H9 (cell line): ENCODE measurements around the gene PUM2. TPM values are rescaled to one million over a fixed set of nuclear protein-coding genes. Genes with fewer than 3 reads are reported as not detected.

Source experiments
- DNase-seq: peaks from one replicate; pipeline ENCODE4 v3.0.0-alpha.2; 2017
- H2AFZ ChIP-seq: one replicate; pipeline ENCODE4 v1.6.1; 2013; ENCODE audit warnings: mild to moderate bottlenecking, low read length, control low read depth, moderate library complexity
- H2AK5ac ChIP-seq: 2 replicates; pipeline ENCODE4 v1.6.1; 2013; ENCODE audit warnings: low read length, control low read depth, mixed read lengths; ENCODE audit not compliant: insufficient read length
- H2BK120ac ChIP-seq: one replicate; pipeline ENCODE4 v1.6.1; 2013; ENCODE audit warnings: low read depth, mild to moderate bottlenecking, low read length, control low read depth, inconsistent platforms; ENCODE audit not compliant: poor library complexity, severe bottlenecking
- H2BK12ac ChIP-seq: 2 replicates; pipeline ENCODE4 v1.6.1; 2013; ENCODE audit warnings: low read length, control low read depth, mixed read lengths, low read depth; ENCODE audit not compliant: insufficient read length
- H2BK15ac ChIP-seq: 2 replicates; pipeline ENCODE4 v1.6.1; 2013; ENCODE audit warnings: low read depth, low read length, control low read depth
- H2BK20ac ChIP-seq: one replicate; pipeline ENCODE4 v1.6.1; 2013; ENCODE audit warnings: low read depth, mild to moderate bottlenecking, low read length, control low read depth, inconsistent platforms; ENCODE audit not compliant: poor library complexity, severe bottlenecking
- H2BK5ac ChIP-seq: 2 replicates; pipeline ENCODE4 v1.6.1; 2013; ENCODE audit warnings: low read length, control low read depth, mixed read lengths; ENCODE audit not compliant: insufficient read length
- H3K14ac ChIP-seq: 2 replicates; pipeline ENCODE4 v1.6.1; 2013; ENCODE audit warnings: low read length, control low read depth; ENCODE audit not compliant: insufficient read depth
- H3K18ac ChIP-seq: 2 replicates; pipeline ENCODE4 v1.6.1; 2013; ENCODE audit warnings: low read depth, mild to moderate bottlenecking, mixed read lengths, low read length, control low read depth; ENCODE audit not compliant: insufficient read length
- H3K23ac ChIP-seq: 2 replicates; pipeline ENCODE4 v1.6.1; 2013; ENCODE audit warnings: low read length, control low read depth, mixed read lengths, low read depth; ENCODE audit not compliant: insufficient read length
- H3K23me2 ChIP-seq: 2 replicates; pipeline ENCODE4 v1.6.1; 2013; ENCODE audit warnings: low read depth, mild to moderate bottlenecking, mixed read lengths, low read length, control low read depth; ENCODE audit not compliant: insufficient read length, poor library complexity, severe bottlenecking
- H3K27ac ChIP-seq: 2 replicates; pipeline ENCODE4 v1.5.1; 2013; ENCODE audit warnings: low read length, control low read depth, mixed read lengths, low read depth; ENCODE audit not compliant: insufficient read length
- H3K27me3 ChIP-seq: 2 replicates; pipeline ENCODE4 v1.6.1; 2013; ENCODE audit warnings: low read length, control low read depth, inconsistent platforms; ENCODE audit not compliant: insufficient read depth
- H3K4ac ChIP-seq: 2 replicates; pipeline ENCODE4 v1.6.1; 2013; ENCODE audit warnings: low read depth, mild to moderate bottlenecking, control low read depth, inconsistent platforms, low read length, moderate library complexity
- H3K4me1 ChIP-seq: 2 replicates; pipeline ENCODE4 v1.6.1; 2013; ENCODE audit warnings: low read length, control low read depth, inconsistent platforms; ENCODE audit not compliant: insufficient read depth
- H3K4me2 ChIP-seq: 2 replicates; pipeline ENCODE4 v1.6.1; 2013; ENCODE audit warnings: low read length, control low read depth, mixed read lengths; ENCODE audit not compliant: insufficient read length, insufficient read depth
- H3K56ac ChIP-seq: 2 replicates; pipeline ENCODE4 v1.6.1; 2013; ENCODE audit warnings: low read depth, mild to moderate bottlenecking, mixed read lengths, low read length, control low read depth; ENCODE audit not compliant: insufficient read length
- H3K79me1 ChIP-seq: 2 replicates; pipeline ENCODE4 v1.6.1; 2013; ENCODE audit warnings: low read depth, mild to moderate bottlenecking, moderate library complexity, low read length, control low read depth, inconsistent platforms; ENCODE audit not compliant: insufficient read depth, poor library complexity, severe bottlenecking
- H3K79me2 ChIP-seq: 2 replicates; pipeline ENCODE4 v1.6.1; 2013; ENCODE audit warnings: low read length, control low read depth, inconsistent platforms; ENCODE audit not compliant: insufficient read depth
- H3K9ac ChIP-seq: 2 replicates; pipeline ENCODE4 v1.6.1; 2013; ENCODE audit warnings: low read length, control low read depth, mixed read lengths; ENCODE audit not compliant: insufficient read length; ENCODE audit errors: extremely low read depth
- H3K9me3 ChIP-seq: one replicate; pipeline ENCODE4 v1.6.1; 2013; ENCODE audit warnings: low read depth, low read length, inconsistent platforms; ENCODE audit not compliant: control insufficient read depth
- H3T11ph ChIP-seq: one replicate; pipeline ENCODE4 v1.6.1; 2013; ENCODE audit warnings: mild to moderate bottlenecking, low read length, control low read depth, inconsistent platforms
- H4K20me1 ChIP-seq: one replicate; pipeline ENCODE4 v1.6.1; 2013; ENCODE audit not compliant: control insufficient read depth, insufficient read length, insufficient read depth
- H4K5ac ChIP-seq: 2 replicates; pipeline ENCODE4 v1.6.1; 2013; ENCODE audit warnings: low read depth, mild to moderate bottlenecking, mixed read lengths, low read length, control low read depth; ENCODE audit not compliant: insufficient read length
- H4K8ac ChIP-seq: replicated peaks from 2 replicates; pipeline ENCODE4 v1.6.1; 2013; ENCODE audit warnings: low read length, control low read depth, mixed read lengths, low read depth; ENCODE audit not compliant: insufficient read length
- H4K91ac ChIP-seq: 2 replicates; pipeline ENCODE4 v1.6.1; 2013; ENCODE audit warnings: low read depth, mild to moderate bottlenecking, moderate library complexity, mixed read lengths, low read length, control low read depth; ENCODE audit not compliant: insufficient read length
- H3K27ac Mint-ChIP-seq, 3 experiments: 2 replicates in 2 of 3; 3 replicates in 1 of 3; pipeline ENCODE4 v1.8.0; 2020 to 2021; ENCODE audit warnings: mixed read lengths in 3 of 3, mild to moderate bottlenecking in 1 of 3, moderate library complexity in 1 of 3
- H3K27me3 Mint-ChIP-seq: 2 replicates; pipeline ENCODE4 v1.8.0; 2021; ENCODE audit warnings: low read depth, mild to moderate bottlenecking, moderate library complexity, mixed read lengths
- H3K36me3 Mint-ChIP-seq, 3 experiments: 2 replicates in 2 of 3; 3 replicates in 1 of 3; pipeline ENCODE4 v1.8.0; 2020 to 2021; ENCODE audit warnings: low read depth in 3 of 3, mixed read lengths in 3 of 3; ENCODE audit not compliant: insufficient read depth in 1 of 3
- H3K4me1 Mint-ChIP-seq, 2 experiments: 2 replicates each; pipeline ENCODE4 v1.8.0; 2020; ENCODE audit warnings: mixed read lengths in 2 of 2
- H3K4me3 Mint-ChIP-seq, 2 experiments: 2 replicates in 1 of 2; 3 replicates in 1 of 2; pipeline ENCODE4 v1.8.0; 2020 to 2021; ENCODE audit warnings: mild to moderate bottlenecking in 2 of 2, mixed read lengths in 2 of 2, moderate library complexity in 1 of 2
- H3K9me3 Mint-ChIP-seq, 2 experiments: 2 replicates in 1 of 2; 3 replicates in 1 of 2; pipeline ENCODE4 v1.8.0; 2020; ENCODE audit warnings: mild to moderate bottlenecking in 2 of 2, mixed read lengths in 2 of 2, moderate library complexity in 1 of 2
- WGBS: extraction: QIAGEN DNeasy Blood & Tissue Kit; methylation state at CpG from one replicate; pipeline ENCODE4 v1.1.7; 2013; ENCODE audit warnings: missing lambda C conversion rate, low lambda C conversion rate, mixed read lengths; ENCODE audit not compliant: insufficient read length; ENCODE audit errors: extremely low coverage; 5-methylcytosine and 5-hydroxymethylcytosine counted together
- total RNA-seq: library from RNA; stranded (reverse); gene quantifications from 2 replicates; pipeline ENCODE4 v1.2.1, GENCODE V29; 2021
- TF ChIP-seq, protein P1 (sequence below): fragments of 200-600 bp; sonication (generic); conservative IDR thresholded peaks from 3 replicates; pipeline ENCODE4 v1.8.0; 2021; ENCODE audit warnings: antibody characterized with exemption, mild to moderate bottlenecking

The PUM2 gene
- total RNA-seq, 1 experiment from 2014 or later = 96.6 TPM

DNA sequence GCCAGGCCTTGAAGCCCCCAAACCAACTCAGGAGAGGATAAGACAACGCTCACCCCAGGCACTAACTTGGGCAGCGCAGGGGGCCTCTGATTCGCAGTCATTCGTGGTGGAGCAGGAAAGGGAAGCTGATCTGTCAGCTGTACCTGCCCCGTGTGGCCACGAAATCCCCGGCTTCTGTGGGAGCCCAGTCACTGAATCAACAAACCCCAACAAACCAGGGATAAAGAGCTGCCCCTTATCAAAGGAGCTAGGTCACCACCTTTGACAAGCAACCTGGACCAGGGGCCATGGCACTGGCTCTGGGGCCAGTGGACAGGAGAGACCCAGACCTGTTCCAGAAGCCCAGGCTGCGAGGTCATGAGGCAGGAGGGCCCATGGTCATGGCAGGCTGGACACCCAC is 140.2 kb downstream of the PUM2 start:
- no peak overlapping the region for H3K56ac ChIP-seq
- H2BK120ac ChIP-seq = no peak overlapping the region
- no peak overlapping the region for H2BK5ac ChIP-seq
- H3K27me3 Mint-ChIP-seq = no peaks in the 10 kb centered on the region
- no CpG with 5 or more reads among the region's 8 CpGs for WGBS
- peaks cover 2% of the 10 kb centered on the region; the same call in 1 of the 2 replicates for H3K79me2 ChIP-seq
- no peak overlapping the region for H3K4ac ChIP-seq
- no peaks in the 10 kb centered on the region; the same call in 1 of the 2 replicates for H3K4me1 ChIP-seq
- peaks cover 0 to 2% (median 0%) of the 10 kb centered on the region in 3 experiments; a peak in 1 of 7 replicates for H3K36me3 Mint-ChIP-seq
- no peak overlapping the region for H3K4me2 ChIP-seq
- H4K91ac ChIP-seq = no peak overlapping the region
- H3K23me2 ChIP-seq = no peaks in the 10 kb centered on the region
- H3K27ac ChIP-seq = no peak overlapping the region
- no peaks in the 10 kb centered on the region for H3K27me3 ChIP-seq
- no peak overlapping the region for H2AFZ ChIP-seq
- H2AK5ac ChIP-seq = no peak overlapping the region
- H3K14ac ChIP-seq = no peak overlapping the region
- H3K23ac ChIP-seq = no peak overlapping the region
- H3K27ac Mint-ChIP-seq = no peak overlapping the region
- no peak overlapping the region for H3K18ac ChIP-seq
- no peak overlapping the region for H4K8ac ChIP-seq
- H3K79me1 ChIP-seq = peaks cover 4% of the 10 kb centered on the region
- H2BK20ac ChIP-seq = no peak overlapping the region
- H3T11ph ChIP-seq = no peak overlapping the region
- H2BK15ac ChIP-seq = no peak overlapping the region
- TF ChIP-seq, protein P1, sequence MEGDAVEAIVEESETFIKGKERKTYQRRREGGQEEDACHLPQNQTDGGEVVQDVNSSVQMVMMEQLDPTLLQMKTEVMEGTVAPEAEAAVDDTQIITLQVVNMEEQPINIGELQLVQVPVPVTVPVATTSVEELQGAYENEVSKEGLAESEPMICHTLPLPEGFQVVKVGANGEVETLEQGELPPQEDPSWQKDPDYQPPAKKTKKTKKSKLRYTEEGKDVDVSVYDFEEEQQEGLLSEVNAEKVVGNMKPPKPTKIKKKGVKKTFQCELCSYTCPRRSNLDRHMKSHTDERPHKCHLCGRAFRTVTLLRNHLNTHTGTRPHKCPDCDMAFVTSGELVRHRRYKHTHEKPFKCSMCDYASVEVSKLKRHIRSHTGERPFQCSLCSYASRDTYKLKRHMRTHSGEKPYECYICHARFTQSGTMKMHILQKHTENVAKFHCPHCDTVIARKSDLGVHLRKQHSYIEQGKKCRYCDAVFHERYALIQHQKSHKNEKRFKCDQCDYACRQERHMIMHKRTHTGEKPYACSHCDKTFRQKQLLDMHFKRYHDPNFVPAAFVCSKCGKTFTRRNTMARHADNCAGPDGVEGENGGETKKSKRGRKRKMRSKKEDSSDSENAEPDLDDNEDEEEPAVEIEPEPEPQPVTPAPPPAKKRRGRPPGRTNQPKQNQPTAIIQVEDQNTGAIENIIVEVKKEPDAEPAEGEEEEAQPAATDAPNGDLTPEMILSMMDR = no peak
- peaks cover 2% of the 10 kb centered on the region for H4K20me1 ChIP-seq
- H3K4me3 Mint-ChIP-seq = no peak overlapping the region
- no peak overlapping the region for H2BK12ac ChIP-seq
- no peaks in the 10 kb centered on the region for H3K9me3 ChIP-seq
- H4K5ac ChIP-seq = no peak overlapping the region
- no peaks in the 10 kb centered on the region for H3K9me3 Mint-ChIP-seq
- peaks cover 34 to 48% of the 10 kb centered on the region in 2 experiments for H3K4me1 Mint-ChIP-seq
- H3K9ac ChIP-seq = no peak overlapping the region
- DNase-seq = no peak
